Activated naive CD8-positive, alpha-beta T cell (primary cell): ENCODE measurements around the gene PROM1.

Source experiments
- H3K27ac Mint-ChIP-seq: one replicate; pipeline ENCODE4 v1.8.0; 2021; ENCODE audit warnings: mixed read lengths
- H3K27me3 Mint-ChIP-seq: one replicate; pipeline ENCODE4 v1.8.0; 2021; ENCODE audit warnings: mixed read lengths
- H3K36me3 Mint-ChIP-seq: one replicate; pipeline ENCODE4 v1.8.0; 2021; ENCODE audit warnings: mixed read lengths
- H3K4me1 Mint-ChIP-seq: one replicate; pipeline ENCODE4 v1.8.0; 2021; ENCODE audit warnings: low read depth, mixed read lengths
- H3K4me3 Mint-ChIP-seq: one replicate; pipeline ENCODE4 v1.8.0; 2021; ENCODE audit warnings: mild to moderate bottlenecking, mixed read lengths
- H3K9me3 Mint-ChIP-seq: one replicate; pipeline ENCODE4 v1.8.0; 2021; ENCODE audit warnings: low read depth, mixed read lengths

PROM1 gene

DNA sequence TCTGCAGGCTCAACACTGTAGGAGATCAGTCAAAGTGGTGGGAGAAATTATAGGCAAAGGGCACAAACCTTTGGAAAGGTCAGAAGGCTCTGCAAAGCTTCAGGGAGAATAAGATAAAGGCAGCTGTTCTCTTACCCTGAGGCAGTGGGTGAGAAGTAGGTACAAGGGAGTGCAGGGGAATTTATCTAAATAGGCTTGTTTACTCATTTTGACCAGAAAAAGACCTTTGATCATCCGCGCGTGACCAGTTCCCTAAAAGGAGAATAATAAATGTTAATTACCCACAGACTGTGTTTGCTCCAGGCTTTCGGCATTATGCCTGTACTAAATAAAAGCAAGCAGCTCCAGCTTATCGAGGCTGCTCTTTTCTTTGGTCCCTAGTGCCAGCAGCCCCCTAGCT is 130.2 kb downstream of the PROM1 start:
- no peak overlapping the region for H3K4me3 Mint-ChIP-seq
- no peaks in the 10 kb centered on the region for H3K9me3 Mint-ChIP-seq
- H3K27ac Mint-ChIP-seq: no peak overlapping the region
- no peaks in the 10 kb centered on the region for H3K4me1 Mint-ChIP-seq
- H3K27me3 Mint-ChIP-seq: no peaks in the 10 kb centered on the region
- H3K36me3 Mint-ChIP-seq: no peaks in the 10 kb centered on the region

- Mint-ChIP-seq H3K27me3 (no peaks in the 10 kb centered on the region), H3K9me3 (no peaks in the 10 kb centered on the region), H3K4me3 (no peak overlapping the region), H3K27ac (no peak overlapping the region), H3K36me3 (no peaks in the 10 kb centered on the region), H3K4me1 (no peaks in the 10 kb centered on the region)
Measured at GRCh38 chr4:15951781-15952180, 132.0 kb downstream of the PROM1 start.

- H3K27ac Mint-ChIP-seq: no peak overlapping the region
- H3K27me3 Mint-ChIP-seq: no peaks in the 10 kb centered on the region
- no peaks in the 10 kb centered on the region for H3K9me3 Mint-ChIP-seq
- no peaks in the 10 kb centered on the region for H3K4me1 Mint-ChIP-seq
- no peak overlapping the region for H3K4me3 Mint-ChIP-seq
- no peaks in the 10 kb centered on the region for H3K36me3 Mint-ChIP-seq
Measured at GRCh38 chr4:15948826-15949225, 135.0 kb downstream of the PROM1 start.

- Mint-ChIP-seq H3K27me3 (no peaks in the 10 kb centered on the region), H3K36me3 (no peaks in the 10 kb centered on the region), H3K4me3 (no peak overlapping the region), H3K9me3 (no peaks in the 10 kb centered on the region), H3K4me1 (no peaks in the 10 kb centered on the region), H3K27ac (no peak overlapping the region)
Measured at GRCh38 chr4:15947684-15948083, 136.1 kb downstream of the PROM1 start.

DNA sequence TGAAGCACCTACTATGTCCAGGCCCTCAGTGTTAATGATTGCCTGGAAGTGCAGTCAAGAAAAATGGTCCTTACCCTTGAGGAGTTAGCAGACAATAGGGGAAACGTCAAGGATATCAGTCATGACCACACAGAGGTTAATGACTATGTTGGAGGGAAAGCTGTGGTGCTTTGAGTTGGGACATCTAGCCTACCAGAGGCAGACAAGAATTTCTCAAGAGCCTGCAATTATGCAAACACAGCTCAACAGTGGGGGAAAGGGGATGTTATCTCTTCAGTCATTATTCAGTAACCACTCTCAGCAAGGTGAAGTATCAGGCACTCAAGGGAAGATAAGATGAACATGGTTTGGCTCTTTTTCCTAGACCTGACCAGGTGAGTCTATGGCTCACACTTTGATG is 138.3 kb downstream of the PROM1 start:
- no peaks in the 10 kb centered on the region for H3K27me3 Mint-ChIP-seq
- no peak overlapping the region for H3K4me3 Mint-ChIP-seq
- no peaks in the 10 kb centered on the region for H3K4me1 Mint-ChIP-seq
- no peaks in the 10 kb centered on the region for H3K36me3 Mint-ChIP-seq
- H3K9me3 Mint-ChIP-seq: no peaks in the 10 kb centered on the region
- no peak overlapping the region for H3K27ac Mint-ChIP-seq

- Mint-ChIP-seq H3K27ac (no peak overlapping the region), H3K9me3 (no peaks in the 10 kb centered on the region), H3K36me3 (no peaks in the 10 kb centered on the region)
Measured at GRCh38 chr4:15944895-15945294, 138.9 kb downstream of the PROM1 start.

GRCh38 chr4:15942283-15942682 is 141.5 kb downstream of the PROM1 start:
- Mint-ChIP-seq H3K4me3 (no peak overlapping the region), H3K4me1 (no peaks in the 10 kb centered on the region), H3K27ac (no peak overlapping the region), H3K36me3 (no peaks in the 10 kb centered on the region), H3K27me3 (no peaks in the 10 kb centered on the region), H3K9me3 (no peaks in the 10 kb centered on the region)

More at GRCh38 chr4:15944895-15945294, 138.9 kb downstream of the PROM1 start:
- H3K4me3 Mint-ChIP-seq: no peak overlapping the region
- H3K4me1 Mint-ChIP-seq: no peaks in the 10 kb centered on the region
- no peaks in the 10 kb centered on the region for H3K27me3 Mint-ChIP-seq

DNA sequence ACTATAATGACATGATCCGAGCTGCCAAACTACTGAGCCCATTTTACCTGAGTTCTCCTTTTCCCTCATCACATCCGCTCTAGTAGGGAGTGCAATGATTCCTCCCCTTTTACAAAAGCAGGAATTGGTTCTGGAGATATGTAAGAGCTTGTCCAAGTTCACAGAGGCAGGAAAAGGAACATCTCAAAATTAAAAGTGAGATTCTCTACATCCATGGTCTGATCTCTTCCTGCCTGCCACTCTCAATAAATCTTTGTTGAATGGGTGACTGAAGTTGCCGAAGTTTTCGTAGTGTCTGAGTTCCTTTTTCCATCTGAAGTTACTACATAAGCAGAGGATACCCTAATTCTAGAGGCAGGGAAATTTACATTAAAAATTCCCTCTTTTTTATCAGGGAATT is 145.2 kb downstream of the PROM1 start, which contains the start of gene FGFBP1:
Gene FGFBP1 (minus strand): TSS at position 101 of the 400 bp plus-strand sequence. CDS start 2,108 bp downstream, outside the sequence.
- Mint-ChIP-seq H3K27ac (no peak within 1 kb of the TSS), H3K36me3 (no peaks in the 10 kb centered on the region), H3K27me3 (no peaks in the 10 kb centered on the region)

DNA sequence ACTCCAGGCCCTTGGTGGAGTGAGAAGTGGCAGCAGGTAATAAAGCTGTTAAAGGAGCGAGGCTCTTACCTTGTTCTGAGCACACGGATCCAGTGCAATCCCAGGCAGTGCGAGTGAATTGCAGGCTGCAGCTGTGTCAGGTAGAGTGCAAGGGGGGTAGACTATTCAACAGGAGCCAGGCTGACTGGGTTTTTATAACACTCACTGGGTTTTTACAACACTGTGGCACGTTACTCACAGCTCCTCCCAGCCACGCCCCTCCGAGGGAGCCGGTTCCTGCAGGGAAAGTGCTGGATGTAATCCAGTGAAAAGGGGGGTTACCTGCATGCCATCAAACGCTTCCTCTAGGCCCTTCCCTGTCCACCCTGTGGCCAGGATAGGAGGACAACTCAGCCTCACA is 145.6 kb downstream of the PROM1 start:
- no peaks in the 10 kb centered on the region for H3K27me3 Mint-ChIP-seq
- H3K9me3 Mint-ChIP-seq: no peaks in the 10 kb centered on the region
- H3K27ac Mint-ChIP-seq: no peak overlapping the region
- H3K4me3 Mint-ChIP-seq: no peak overlapping the region
- H3K4me1 Mint-ChIP-seq: no peaks in the 10 kb centered on the region
- H3K36me3 Mint-ChIP-seq: no peaks in the 10 kb centered on the region

More for the DNA sequence above, 145.2 kb downstream of the PROM1 start, which contains the start of gene FGFBP1:
- Mint-ChIP-seq H3K4me1 (no peaks in the 10 kb centered on the region), H3K9me3 (no peaks in the 10 kb centered on the region), H3K4me3 (no peak within 1 kb of the TSS)

GRCh38 chr4:15936495-15936894 is 147.3 kb downstream of the PROM1 start:
- Mint-ChIP-seq H3K36me3 (no peaks in the 10 kb centered on the region), H3K27ac (no peak overlapping the region), H3K27me3 (peaks cover 3% of the 10 kb centered on the region), H3K4me1 (no peaks in the 10 kb centered on the region), H3K9me3 (no peaks in the 10 kb centered on the region), H3K4me3 (no peak overlapping the region)

DNA sequence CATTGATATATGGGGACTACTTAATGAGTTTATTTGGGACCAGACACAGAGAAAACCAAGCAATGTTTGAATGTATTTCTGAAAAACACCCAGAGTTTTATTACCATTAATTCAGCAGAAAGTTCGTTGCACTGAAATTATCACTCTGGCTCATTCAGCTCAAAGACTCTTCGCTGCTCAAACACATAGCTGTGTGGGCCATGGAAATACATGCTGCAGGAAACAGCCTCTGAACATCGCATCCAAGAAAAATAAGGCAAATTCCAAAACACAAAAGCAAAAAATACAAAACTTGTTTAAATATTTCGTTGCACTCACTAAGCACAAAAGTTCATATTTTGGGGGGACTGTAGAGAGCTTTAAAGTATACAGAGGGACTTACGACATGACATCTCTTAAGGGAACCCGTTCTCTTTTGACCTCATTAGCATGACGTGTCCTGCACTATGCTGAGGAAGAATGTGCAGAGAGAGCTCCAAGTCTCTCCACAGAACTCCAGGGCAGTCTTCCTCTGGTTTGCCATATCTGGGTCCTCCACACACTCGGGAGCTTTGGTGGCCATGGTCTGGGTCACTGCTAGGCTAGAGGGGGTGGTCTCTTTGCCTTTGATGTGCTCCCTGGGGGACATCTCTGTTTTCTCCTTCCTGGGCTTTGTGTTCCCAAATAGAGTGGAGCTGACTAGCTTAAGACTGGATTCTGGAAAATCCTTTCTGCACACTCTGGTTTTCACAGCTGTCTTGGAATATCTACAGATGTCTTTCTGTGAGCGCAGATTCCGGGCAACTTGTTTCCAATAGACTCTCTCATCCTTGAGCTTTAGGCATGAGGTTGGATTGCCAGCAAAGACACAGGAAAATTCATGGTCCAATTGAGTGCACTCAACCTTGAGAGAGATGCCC is 148.1 kb downstream of the PROM1 start:
- H3K36me3 Mint-ChIP-seq: no peaks in the 10 kb centered on the region
- H3K4me1 Mint-ChIP-seq: no peaks in the 10 kb centered on the region
- no peak overlapping the region for H3K27ac Mint-ChIP-seq
- no peak overlapping the region for H3K4me3 Mint-ChIP-seq
- no peaks in the 10 kb centered on the region for H3K9me3 Mint-ChIP-seq
- peaks cover 3% of the 10 kb centered on the region for H3K27me3 Mint-ChIP-seq

DNA sequence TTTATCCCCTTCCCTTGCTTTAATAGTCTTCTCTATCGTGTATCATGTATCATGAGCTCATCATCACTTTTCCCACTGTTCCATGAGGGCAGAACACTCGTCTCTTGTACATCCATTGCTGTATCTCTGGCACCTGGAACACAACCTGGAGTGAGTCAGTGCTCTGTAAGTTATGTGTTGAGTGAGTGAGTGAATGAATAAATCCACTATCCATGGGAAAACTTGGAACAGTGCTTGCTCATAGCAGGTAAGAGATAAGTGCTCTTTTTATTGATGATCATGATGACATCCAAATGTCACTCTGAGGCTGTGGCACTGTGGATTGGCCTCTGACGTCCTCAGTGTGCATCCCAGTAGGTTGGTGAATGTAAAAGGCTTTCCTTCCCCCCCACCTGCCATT is 149.6 kb downstream of the PROM1 start:
- H3K27me3 Mint-ChIP-seq: peaks cover 3% of the 10 kb centered on the region
- no peak overlapping the region for H3K4me3 Mint-ChIP-seq
- H3K4me1 Mint-ChIP-seq: peaks cover 6% of the 10 kb centered on the region
- H3K27ac Mint-ChIP-seq: no peak overlapping the region
- no peaks in the 10 kb centered on the region for H3K9me3 Mint-ChIP-seq
- no peaks in the 10 kb centered on the region for H3K36me3 Mint-ChIP-seq

GRCh38 chr4:15931451-15932210 is 152.2 kb downstream of the PROM1 start:
- Mint-ChIP-seq H3K27ac (no peak overlapping the region), H3K27me3 (peaks cover 3% of the 10 kb centered on the region), H3K9me3 (no peaks in the 10 kb centered on the region), H3K36me3 (no peaks in the 10 kb centered on the region), H3K4me1 (peaks cover 6% of the 10 kb centered on the region), H3K4me3 (no peak overlapping the region)

- Mint-ChIP-seq H3K27me3 (peaks cover 3% of the 10 kb centered on the region), H3K36me3 (no peaks in the 10 kb centered on the region), H3K27ac (no peak overlapping the region), H3K9me3 (no peaks in the 10 kb centered on the region), H3K4me1 (peaks cover 6% of the 10 kb centered on the region), H3K4me3 (no peak overlapping the region)
Measured at GRCh38 chr4:15930314-15930713, 153.5 kb downstream of the PROM1 start.

- no peak overlapping the region for H3K4me3 Mint-ChIP-seq
- H3K9me3 Mint-ChIP-seq: no peaks in the 10 kb centered on the region
Measured at GRCh38 chr4:15929540-15929939, 154.3 kb downstream of the PROM1 start.

More at GRCh38 chr4:15929540-15929939, 154.3 kb downstream of the PROM1 start:
- H3K27me3 Mint-ChIP-seq: peaks cover 3% of the 10 kb centered on the region
- no peak overlapping the region for H3K27ac Mint-ChIP-seq
- H3K36me3 Mint-ChIP-seq: no peaks in the 10 kb centered on the region
- peaks cover 6% of the 10 kb centered on the region for H3K4me1 Mint-ChIP-seq
